Measurements from ENCODE around the gene MEIS1. TPM values are rescaled to one million over a fixed set of nuclear protein-coding genes. Genes with fewer than 3 reads are reported as not detected.

Gene MEIS1
- total RNA-seq, 1 experiment from 2014 or later, result 89.4 TPM

DNA sequence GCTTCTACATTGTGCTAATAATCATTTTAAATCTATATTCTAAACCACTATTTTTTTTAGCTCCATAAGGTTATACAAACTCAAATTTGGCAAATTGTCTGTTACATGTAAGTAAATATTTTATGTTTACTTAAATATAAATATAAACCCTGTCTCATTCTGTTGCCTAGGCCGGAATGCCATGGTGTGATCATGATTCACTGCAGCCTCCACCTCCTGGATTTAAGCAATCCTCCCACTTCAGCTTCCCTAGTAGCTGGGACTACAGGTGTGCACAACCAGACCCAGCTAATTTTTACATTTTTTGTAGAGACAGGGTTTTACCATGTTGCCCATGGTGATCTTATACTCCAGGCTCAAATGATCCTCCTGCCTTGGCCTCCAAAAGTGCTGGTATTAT lies 124.7 kb downstream of the MEIS1 start:
- POLR2A ChIA-PET (ENCODE audit: low non-redundant PET), result no interaction called here

DNA sequence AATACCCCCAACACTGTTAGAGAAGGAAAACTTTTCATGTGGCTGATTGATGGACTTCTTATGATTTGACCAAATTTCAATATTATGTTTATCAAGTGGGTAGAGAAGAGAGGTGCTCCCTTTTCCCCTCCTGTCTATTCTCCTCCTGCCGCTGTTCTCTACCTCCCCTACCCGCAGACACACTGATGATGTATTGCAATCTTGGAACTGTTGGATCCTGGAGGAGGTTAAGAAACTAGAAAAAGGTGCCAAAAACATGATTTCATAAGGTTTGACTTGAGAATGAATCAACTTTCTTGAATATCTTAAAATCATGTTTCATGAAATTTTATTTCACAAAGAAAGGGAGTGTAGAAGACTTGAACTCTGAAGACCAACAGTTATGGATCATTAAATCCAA lies 125.8 kb downstream of the MEIS1 start:
- ChIA-PET CTCF (no interaction called here), POLR2A (ENCODE audit: low non-redundant PET) (no interaction called here)
- Histone ChIP-seq H3K27me3 (replicated peaks; ENCODE audit: insufficient read depth, low read depth, low read length, poor library complexity) (no peaks in the 10 kb centered on the region), H3K9me3 (ENCODE audit: low read depth, low read length, poor library complexity, severe bottlenecking) (no peaks in the 10 kb centered on the region), H3K36me3 (ENCODE audit: insufficient read depth, low read length, poor library complexity, severe bottlenecking) (peaks cover 23% of the 10 kb centered on the region), H3K4me3 (ENCODE audit: low read depth, low read length, poor library complexity, severe bottlenecking) (no peak overlapping the region), H3K4me1 (ENCODE audit: insufficient read depth, low read length, poor library complexity, severe bottlenecking) (peaks cover 54% of the 10 kb centered on the region), H3K27ac (ENCODE audit: low read depth, low read length, poor library complexity, severe bottlenecking) (no peak overlapping the region)
- no TSS peak for BruUV-seq (replicated peaks)
- TF ChIP-seq, protein P1, sequence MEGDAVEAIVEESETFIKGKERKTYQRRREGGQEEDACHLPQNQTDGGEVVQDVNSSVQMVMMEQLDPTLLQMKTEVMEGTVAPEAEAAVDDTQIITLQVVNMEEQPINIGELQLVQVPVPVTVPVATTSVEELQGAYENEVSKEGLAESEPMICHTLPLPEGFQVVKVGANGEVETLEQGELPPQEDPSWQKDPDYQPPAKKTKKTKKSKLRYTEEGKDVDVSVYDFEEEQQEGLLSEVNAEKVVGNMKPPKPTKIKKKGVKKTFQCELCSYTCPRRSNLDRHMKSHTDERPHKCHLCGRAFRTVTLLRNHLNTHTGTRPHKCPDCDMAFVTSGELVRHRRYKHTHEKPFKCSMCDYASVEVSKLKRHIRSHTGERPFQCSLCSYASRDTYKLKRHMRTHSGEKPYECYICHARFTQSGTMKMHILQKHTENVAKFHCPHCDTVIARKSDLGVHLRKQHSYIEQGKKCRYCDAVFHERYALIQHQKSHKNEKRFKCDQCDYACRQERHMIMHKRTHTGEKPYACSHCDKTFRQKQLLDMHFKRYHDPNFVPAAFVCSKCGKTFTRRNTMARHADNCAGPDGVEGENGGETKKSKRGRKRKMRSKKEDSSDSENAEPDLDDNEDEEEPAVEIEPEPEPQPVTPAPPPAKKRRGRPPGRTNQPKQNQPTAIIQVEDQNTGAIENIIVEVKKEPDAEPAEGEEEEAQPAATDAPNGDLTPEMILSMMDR (conservative IDR thresholded peaks at IDR 0.05; ENCODE audit: low read depth, low read length), result no peak
- TF ChIP-seq EZH2 (IDR thresholded peaks at IDR 0.05; ENCODE audit: borderline replicate concordance, low read depth, low read length, poor library complexity, severe bottlenecking), result no peak
- intact Hi-C loops (cut with micrococcal nuclease; ENCODE audit: unreplicated experiment), result no loop called here
- no peak for DNase-seq (ENCODE audit: low spot score)

More for the DNA sequence above, 124.7 kb downstream of the MEIS1 start:
- no peaks in the 10 kb centered on the region for H3K27me3 ChIP-seq (replicated peaks; ENCODE audit: insufficient read depth, low read depth, low read length, poor library complexity)
- TF ChIP-seq EZH2 (IDR thresholded peaks at IDR 0.05; ENCODE audit: borderline replicate concordance, low read depth, low read length, poor library complexity, severe bottlenecking), result no peak
- TF ChIP-seq, protein P1 (conservative IDR thresholded peaks at IDR 0.05; ENCODE audit: low read depth, low read length), result no peak
- H3K9me3 ChIP-seq (ENCODE audit: low read depth, low read length, poor library complexity, severe bottlenecking), result no peaks in the 10 kb centered on the region
- peaks cover 23% of the 10 kb centered on the region for H3K36me3 ChIP-seq (ENCODE audit: insufficient read depth, low read length, poor library complexity, severe bottlenecking)
- H3K4me3 ChIP-seq (ENCODE audit: low read depth, low read length, poor library complexity, severe bottlenecking), result no peak overlapping the region
- H3K27ac ChIP-seq (ENCODE audit: low read depth, low read length, poor library complexity, severe bottlenecking), result no peak overlapping the region
- intact Hi-C loops (cut with micrococcal nuclease; ENCODE audit: unreplicated experiment), result no loop called here
- no peak for DNase-seq (ENCODE audit: low spot score)
- peaks cover 54% of the 10 kb centered on the region for H3K4me1 ChIP-seq (ENCODE audit: insufficient read depth, low read length, poor library complexity, severe bottlenecking)
- BruUV-seq (replicated peaks), result no TSS peak
- CTCF ChIA-PET, result no interaction called here

DNA sequence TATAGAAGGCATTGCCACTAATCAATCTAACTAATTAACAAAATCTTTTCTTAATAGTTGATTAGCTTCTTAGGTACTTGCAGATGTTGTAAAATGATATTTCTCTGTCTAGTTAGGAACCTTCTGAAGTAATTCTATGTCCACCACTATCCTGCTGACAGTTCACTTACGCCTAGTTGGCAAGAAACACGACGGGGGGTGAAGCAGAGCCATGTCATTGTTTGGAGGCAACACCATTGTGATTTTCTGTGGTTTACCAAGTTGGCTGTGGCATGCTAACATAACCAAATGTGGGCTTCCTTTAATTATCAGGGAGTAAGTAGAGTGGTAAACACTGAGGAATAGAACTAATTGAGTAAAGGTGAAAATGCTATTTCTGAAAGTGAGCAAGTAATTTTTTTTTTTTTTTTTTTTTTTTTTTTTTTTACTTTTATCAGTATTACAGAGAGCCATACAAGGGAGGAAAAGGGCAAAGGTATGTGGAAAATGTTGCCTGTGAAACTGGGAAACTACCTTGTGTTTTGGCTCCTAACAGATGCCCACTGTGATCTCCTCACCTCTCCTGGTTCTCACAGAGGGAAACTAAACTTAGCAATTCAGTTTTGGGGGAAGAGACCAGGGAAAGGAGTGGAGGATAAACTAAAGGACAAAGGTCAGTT lies 126.8 kb downstream of the MEIS1 start:
- intact Hi-C loops (cut with micrococcal nuclease; ENCODE audit: unreplicated experiment), result no loop called here
- Histone ChIP-seq H3K27me3 (replicated peaks; ENCODE audit: insufficient read depth, low read depth, low read length, poor library complexity) (no peaks in the 10 kb centered on the region), H3K4me3 (ENCODE audit: low read depth, low read length, poor library complexity, severe bottlenecking) (no peak overlapping the region), H3K4me1 (ENCODE audit: insufficient read depth, low read length, poor library complexity, severe bottlenecking) (peaks cover 57% of the 10 kb centered on the region), H3K27ac (ENCODE audit: low read depth, low read length, poor library complexity, severe bottlenecking) (peak overlapping the region; percentile 30), H3K9me3 (ENCODE audit: low read depth, low read length, poor library complexity, severe bottlenecking) (no peaks in the 10 kb centered on the region), H3K36me3 (ENCODE audit: insufficient read depth, low read length, poor library complexity, severe bottlenecking) (peaks cover 26% of the 10 kb centered on the region)
- peak; percentile 51 for DNase-seq (ENCODE audit: low spot score)
- no peak for TF ChIP-seq EZH2 (IDR thresholded peaks at IDR 0.05; ENCODE audit: borderline replicate concordance, low read depth, low read length, poor library complexity, severe bottlenecking)
- TF ChIP-seq, protein P1 (conservative IDR thresholded peaks at IDR 0.05; ENCODE audit: low read depth, low read length), result no peak
- POLR2A ChIA-PET (ENCODE audit: low non-redundant PET), result no interaction called here
- BruUV-seq (replicated peaks), result no TSS peak
- CTCF ChIA-PET, result no interaction called here
